Measurements from ENCODE around the gene RPL19. TPM values are rescaled to one million over a fixed set of nuclear protein-coding genes. Genes with fewer than 3 reads are reported as not detected.

The RPL19 gene
- total and polyA plus RNA-seq, 8 donors, result 1,114 to 4,546 (median 2,476) TPM

GRCh38 chr17:39225308-39225958, 25.4 kb downstream of the RPL19 start, which contains the start of gene STAC2:
Gene STAC2, minus strand, starts transcription at chr17:39225945. Its CDS starts 443 bp downstream, at chr17:39225502.
- Histone ChIP-seq H3K4me3 (peak within 1 kb of the TSS; percentile 40 to 49 (median 42)), H3K4me1 (peaks cover 15 to 26% (median 23%) of the 10 kb centered on the region in 4 donors), H3K27ac (no peak within 1 kb of the TSS), H3K9me3 (no peaks in the 10 kb centered on the region), H3K36me3 (no peaks in the 10 kb centered on the region), H3K27me3 (peaks cover 14 to 86% (median 30%) of the 10 kb centered on the region in 3 donors)
- intact Hi-C loops (cut with DNase I; ENCODE audit: low total_unique reads), result no loop called here
- 2 to 3% (median 2%) methylated on average over 12 to 69 of the region's 71 CpGs for WGBS, 5 donors
- no peak for DNase-seq
- TF ChIP-seq POLR2AphosphoS5 (IDR thresholded peaks at IDR 0.05), result no peak
- TF ChIP-seq EP300 (IDR thresholded peaks at IDR 0.05), result no peak
- no peak for TF ChIP-seq CTCF (IDR thresholded peaks at IDR 0.05)
- no peak for TF ChIP-seq POLR2A (IDR thresholded peaks at IDR 0.05)

GRCh38 chr17:39225959-39226683, 26.0 kb downstream of the RPL19 start:
- Histone ChIP-seq H3K4me1 (peaks cover 15 to 26% (median 23%) of the 10 kb centered on the region in 4 donors), H3K27ac (no peak overlapping the region), H3K27me3 (peaks cover 14 to 93% (median 33%) of the 10 kb centered on the region in 3 donors), H3K4me3 (peak overlapping the region; percentile 40 to 49 (median 42)), H3K36me3 (no peaks in the 10 kb centered on the region), H3K9me3 (no peaks in the 10 kb centered on the region)
- TF ChIP-seq CTCF (IDR thresholded peaks at IDR 0.05), result no peak
- no peak for TF ChIP-seq POLR2AphosphoS5 (IDR thresholded peaks at IDR 0.05)
- TF ChIP-seq EP300 (IDR thresholded peaks at IDR 0.05), result no peak
- no peak for TF ChIP-seq POLR2A (IDR thresholded peaks at IDR 0.05)
- intact Hi-C loops (cut with DNase I; ENCODE audit: low total_unique reads), result no loop called here
- WGBS, 5 donors, result 11 to 15% (median 13%) methylated on average over 24 of the region's 24 CpGs
- DNase-seq, result peak; percentile 38 to 94

- Histone ChIP-seq H3K36me3 (no peaks in the 10 kb centered on the region), H3K27ac (no peak overlapping the region), H3K27me3 (peaks cover 14 to 98% (median 47%) of the 10 kb centered on the region in 3 donors), H3K4me3 (no peak overlapping the region), H3K4me1 (peaks cover 15 to 38% (median 32%) of the 10 kb centered on the region in 4 donors), H3K9me3 (no peaks in the 10 kb centered on the region)
- 47 to 63% (median 57%) methylated on average over 1 to 2 of the region's 2 CpGs for WGBS, 5 donors
- intact Hi-C loops (cut with DNase I; ENCODE audit: low total_unique reads), result no loop called here
- TF ChIP-seq CTCF (IDR thresholded peaks at IDR 0.05) (no peak), POLR2AphosphoS5 (IDR thresholded peaks at IDR 0.05) (no peak), POLR2A (IDR thresholded peaks at IDR 0.05) (no peak), EP300 (IDR thresholded peaks at IDR 0.05) (no peak)
- no peak for DNase-seq
Observed at GRCh38 chr17:39227364-39227919, 27.4 kb downstream of the RPL19 start.

GRCh38 chr17:39229274-39229913, 29.3 kb downstream of the RPL19 start:
- WGBS, 5 donors, result 59 to 68% (median 65%) methylated on average over 11 of the region's 11 CpGs
- Histone ChIP-seq H3K27me3 (peaks cover 14 to 98% (median 52%) of the 10 kb centered on the region in 3 donors), H3K27ac (no peak overlapping the region), H3K4me1 (peaks cover 15 to 36% (median 31%) of the 10 kb centered on the region in 4 donors), H3K9me3 (no peaks in the 10 kb centered on the region), H3K4me3 (no peak overlapping the region), H3K36me3 (no peaks in the 10 kb centered on the region)
- no peak for DNase-seq
- intact Hi-C loops (cut with DNase I; ENCODE audit: low total_unique reads), result no loop called here
- TF ChIP-seq CTCF (IDR thresholded peaks at IDR 0.05), result no peak
- no peak for TF ChIP-seq POLR2AphosphoS5 (IDR thresholded peaks at IDR 0.05)

All from stomach (tissue), 9 donors.